Testis (tissue), 2 donors: ENCODE measurements around the gene RIOK2.

Experiments used
- CTCF ChIP-seq, 3 experiments: fragments of 450-650 bp in 2 of 3; fragments of 200-600 bp in 1 of 3; sonication (generic) in 1 of 3; IDR thresholded peaks; one replicate each; pipeline ENCODE4 v1.5.1; 2016 to 2019; ENCODE audit warnings: antibody characterized with exemption in 3 of 3, mild to moderate bottlenecking in 2 of 3, moderate library complexity in 1 of 3
- POLR2A ChIP-seq: fragments of 450-650 bp; IDR thresholded peaks from one replicate; pipeline ENCODE4 v1.6.1; 2017; ENCODE audit warnings: antibody characterized with exemption, mild to moderate bottlenecking, moderate library complexity

DNA sequence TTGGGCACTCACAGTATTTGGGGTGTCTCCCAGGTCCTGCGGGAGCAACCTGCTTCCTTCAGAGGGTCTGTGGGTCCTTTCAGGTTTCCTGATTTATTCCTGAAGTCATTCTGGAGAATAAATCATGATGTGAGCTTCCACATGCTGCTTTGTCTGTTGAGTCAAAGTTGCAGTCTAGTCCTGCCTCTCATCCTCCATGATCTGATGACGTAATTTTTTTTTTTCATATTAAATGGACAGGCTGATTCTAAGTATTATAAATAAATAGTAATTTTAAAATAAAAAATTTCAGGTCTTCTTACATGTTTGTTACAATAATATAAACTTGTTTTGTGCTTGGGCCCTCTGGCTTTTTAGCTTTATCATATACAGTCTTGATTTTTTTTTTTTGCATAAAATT lies 26.3 kb upstream of the RIOK2 start:
- TF ChIP-seq CTCF (IDR thresholded peaks at IDR 0.05) (no peak), POLR2A (no peak)
